ENCODE measurements around the gene HEATR5A. TPM values are rescaled to one million over a fixed set of nuclear protein-coding genes. Genes with fewer than 3 reads are reported as not detected.

The HEATR5A gene
- total and polyA plus RNA-seq, 9 of the 15 experiments (the other 6 are each of a cell fraction or from before 2014, with no cell fraction given), result 8.0 to 50.9 (median 23.0) TPM

DNA sequence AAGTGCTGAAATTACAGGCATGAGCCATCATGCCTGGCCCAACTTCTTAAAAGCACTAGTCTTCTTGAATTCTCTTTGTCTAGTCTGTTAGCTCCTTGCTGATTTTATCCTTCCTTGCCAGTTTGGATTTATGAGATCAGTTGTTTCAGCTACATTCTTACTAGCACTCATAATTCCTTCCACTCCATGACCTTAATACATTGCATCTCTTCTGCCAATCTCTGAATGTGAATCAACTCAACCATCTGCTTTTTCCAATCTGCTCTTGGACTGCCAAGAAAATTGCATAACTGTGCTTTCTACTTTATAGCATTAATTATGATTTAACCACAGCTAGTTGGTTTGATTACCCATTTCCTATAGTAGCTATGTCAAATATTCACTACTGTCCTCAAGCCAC, 14.9 kb upstream of the HEATR5A start (continued):
- TF ChIP-seq REST (IDR thresholded peaks at IDR 0.05; ENCODE audit: borderline replicate concordance), result no peak
- no peak for TF ChIP-seq REST (CRISPR knock-in tag; IDR thresholded peaks at IDR 0.05; ENCODE audit: low read depth)
- TF ChIP-seq MAFG (tag; conservative IDR thresholded peaks at IDR 0.05), result no peak
- TF ChIP-seq, protein P1, sequence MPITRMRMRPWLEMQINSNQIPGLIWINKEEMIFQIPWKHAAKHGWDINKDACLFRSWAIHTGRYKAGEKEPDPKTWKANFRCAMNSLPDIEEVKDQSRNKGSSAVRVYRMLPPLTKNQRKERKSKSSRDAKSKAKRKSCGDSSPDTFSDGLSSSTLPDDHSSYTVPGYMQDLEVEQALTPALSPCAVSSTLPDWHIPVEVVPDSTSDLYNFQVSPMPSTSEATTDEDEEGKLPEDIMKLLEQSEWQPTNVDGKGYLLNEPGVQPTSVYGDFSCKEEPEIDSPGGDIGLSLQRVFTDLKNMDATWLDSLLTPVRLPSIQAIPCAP (CRISPR knock-in tag; IDR thresholded peaks at IDR 0.05; ENCODE audit: borderline replicate concordance), result no peak
- TF ChIP-seq ZNF318 (IDR thresholded peaks at IDR 0.05; ENCODE audit: borderline replicate concordance in 1 of 2, low read depth in 1 of 2), result no peak
- TF ChIP-seq, protein P2, sequence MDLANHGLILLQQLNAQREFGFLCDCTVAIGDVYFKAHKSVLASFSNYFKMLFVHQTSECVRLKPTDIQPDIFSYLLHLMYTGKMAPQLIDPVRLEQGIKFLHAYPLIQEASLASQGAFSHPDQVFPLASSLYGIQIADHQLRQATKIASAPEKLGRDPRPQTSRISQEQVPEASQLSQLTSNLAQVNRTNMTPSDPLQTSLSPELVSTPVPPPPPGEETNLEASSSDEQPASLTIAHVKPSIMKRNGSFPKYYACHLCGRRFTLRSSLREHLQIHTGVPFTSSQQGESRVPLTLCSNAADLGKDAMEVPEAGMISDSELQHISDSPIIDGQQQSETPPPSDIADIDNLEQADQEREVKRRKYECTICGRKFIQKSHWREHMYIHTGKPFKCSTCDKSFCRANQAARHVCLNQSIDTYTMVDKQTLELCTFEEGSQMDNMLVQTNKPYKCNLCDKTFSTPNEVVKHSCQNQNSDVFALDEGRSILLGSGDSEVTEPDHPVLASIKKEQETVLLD (IDR thresholded peaks at IDR 0.05), result no peak
- TF ChIP-seq TAF1 (IDR thresholded peaks at IDR 0.05; ENCODE audit: control insufficient read depth, extremely low read depth, insufficient read depth, low read length, severe bottlenecking), result no peak
- no peak for TF ChIP-seq NR2C2 (CRISPR knock-in tag; IDR thresholded peaks at IDR 0.05)
- TF ChIP-seq NR2C2 (tag; IDR thresholded peaks at IDR 0.05), result no peak
